ENCODE measurements around the gene CEP83.

CEP83 gene

DNA sequence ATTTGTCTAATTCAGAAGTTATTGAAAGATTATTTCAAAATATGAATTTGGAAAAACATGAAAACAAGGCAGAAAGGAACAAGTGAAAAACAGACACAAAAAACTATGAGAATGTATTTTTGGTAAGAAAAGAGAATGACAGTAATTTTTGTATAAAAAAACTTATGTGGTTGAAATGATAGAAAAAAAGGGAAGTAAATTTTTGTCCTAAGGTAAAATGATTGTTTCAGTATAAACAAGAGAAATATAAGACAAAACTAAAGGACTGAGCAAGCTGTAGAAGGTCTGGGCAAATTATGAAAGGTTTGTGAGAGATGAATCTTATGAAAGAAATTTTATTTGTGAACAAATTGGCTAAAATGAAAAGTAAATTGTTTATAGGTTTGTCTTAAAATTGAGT is 44.6 kb downstream of the CEP83 start:
- Histone ChIP-seq H3K79me1 (ENCODE audit: low read depth, low read length) (no peaks in the 10 kb centered on the region), H2BK12ac (ENCODE audit: low read length) (no peak overlapping the region), H3K23ac (ENCODE audit: low read depth, low read length, poor library complexity) (no peak overlapping the region), H3K9me3 (replicated peaks in 1 of 2; ENCODE audit: control insufficient read depth in 2 of 2, insufficient read depth in 1 of 2, low read depth in 1 of 2, low read length in 2 of 2) (peaks cover 0 to 3% of the 10 kb centered on the region in 2 donors), H2BK5ac (ENCODE audit: low read length) (no peak overlapping the region), H3K9ac (ENCODE audit: low read depth, low read length, poor library complexity) (no peak overlapping the region), H3K4me3 (ENCODE audit: low read length in 2 of 2) (no peak overlapping the region), H3K4me1 (ENCODE audit: control insufficient read depth in 2 of 2, insufficient read depth in 1 of 2, low read depth in 1 of 2, low read length in 2 of 2) (peaks cover 0 to 5% of the 10 kb centered on the region in 2 donors), H3K36me3 (replicated peaks in 1 of 2; ENCODE audit: control insufficient read depth in 2 of 2, insufficient read depth in 2 of 2, low read length in 2 of 2) (peaks cover 0 to 7% of the 10 kb centered on the region in 2 donors), H3K4me2 (ENCODE audit: insufficient read depth, low read length, poor library complexity, severe bottlenecking) (no peak overlapping the region), H2AK5ac (ENCODE audit: low read depth, low read length) (no peak overlapping the region), H3K27ac (replicated peaks; ENCODE audit: low read length) (no peak overlapping the region), H3K14ac (ENCODE audit: low read length) (no peak overlapping the region), H2BK120ac (ENCODE audit: low read depth, low read length) (no peak overlapping the region), H3K27me3 (ENCODE audit: control insufficient read depth in 3 of 3, insufficient read depth in 3 of 3, low read depth in 1 of 3, low read length in 3 of 3) (no peaks in the 10 kb centered on the region), H3K4ac (ENCODE audit: low read length) (no peak overlapping the region), H4K8ac (ENCODE audit: low read depth, low read length) (no peak overlapping the region), H2AFZ (ENCODE audit: low read length) (no peak overlapping the region), H4K91ac (ENCODE audit: low read depth, low read length, poor library complexity) (no peak overlapping the region), H2BK15ac (ENCODE audit: low read length) (no peak overlapping the region), H3K18ac (ENCODE audit: low read length) (no peak overlapping the region)
- DNase-seq (ENCODE audit: low spot score), result no peak

DNA sequence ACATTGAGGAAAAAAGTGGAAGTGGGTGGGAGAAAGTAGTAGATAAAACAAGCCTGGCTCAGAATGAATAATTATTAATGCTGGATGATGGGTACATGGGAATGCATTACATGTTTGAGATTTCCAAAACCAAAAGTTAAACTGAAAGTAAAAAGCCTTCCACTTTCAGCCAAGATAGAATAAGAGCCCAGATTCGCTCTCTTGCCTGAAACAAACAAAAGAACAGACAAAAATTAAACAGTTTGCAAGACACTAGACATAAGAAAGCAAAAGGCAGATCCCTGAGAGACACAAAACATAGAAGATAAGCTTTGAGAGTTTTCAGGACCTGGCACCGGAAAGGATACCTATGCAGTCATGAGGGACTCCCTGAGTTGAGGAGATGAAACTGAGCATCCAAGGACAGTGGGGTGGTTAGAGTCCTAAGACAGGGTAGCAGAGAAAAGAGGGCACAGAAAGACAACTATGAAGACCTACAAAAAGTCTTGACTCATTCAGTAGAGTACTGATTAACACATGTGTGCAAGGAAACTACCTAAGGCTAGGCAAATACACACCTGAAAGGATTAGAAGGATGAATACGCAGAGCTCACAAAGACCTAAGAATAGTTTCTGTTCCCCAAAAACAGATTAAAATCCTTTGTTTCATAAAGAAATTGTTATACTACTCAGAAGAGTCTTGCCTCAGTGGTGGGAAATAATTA is 54.1 kb downstream of the CEP83 start:
- no peak overlapping the region for H2BK12ac ChIP-seq (ENCODE audit: low read length)
- no peak overlapping the region for H2BK5ac ChIP-seq (ENCODE audit: low read length)
- no peak overlapping the region for H2BK120ac ChIP-seq (ENCODE audit: low read depth, low read length)
- H3K36me3 ChIP-seq (replicated peaks in 1 of 2; ENCODE audit: control insufficient read depth in 2 of 2, insufficient read depth in 2 of 2, low read length in 2 of 2), result peaks cover 2 to 19% of the 10 kb centered on the region in 2 donors
- H3K27me3 ChIP-seq (ENCODE audit: control insufficient read depth in 3 of 3, insufficient read depth in 3 of 3, low read depth in 1 of 3, low read length in 3 of 3), result no peaks in the 10 kb centered on the region
- H3K9ac ChIP-seq (ENCODE audit: low read depth, low read length, poor library complexity), result no peak overlapping the region
- no peak overlapping the region for H3K4me3 ChIP-seq (ENCODE audit: low read length in 2 of 2)
- H2AK5ac ChIP-seq (ENCODE audit: low read depth, low read length), result no peak overlapping the region
- no peak overlapping the region for H2BK15ac ChIP-seq (ENCODE audit: low read length)
- H3K79me1 ChIP-seq (ENCODE audit: low read depth, low read length), result no peaks in the 10 kb centered on the region
- H3K4me2 ChIP-seq (ENCODE audit: insufficient read depth, low read length, poor library complexity, severe bottlenecking), result no peak overlapping the region
- no peaks in the 10 kb centered on the region for H3K9me3 ChIP-seq (replicated peaks in 1 of 2; ENCODE audit: control insufficient read depth in 2 of 2, insufficient read depth in 1 of 2, low read depth in 1 of 2, low read length in 2 of 2)
- DNase-seq (ENCODE audit: low spot score), result no peak
- no peak overlapping the region for H3K27ac ChIP-seq (replicated peaks; ENCODE audit: low read length)
- H4K8ac ChIP-seq (ENCODE audit: low read depth, low read length), result no peak overlapping the region
- no peak overlapping the region for H3K4ac ChIP-seq (ENCODE audit: low read length)
- H3K4me1 ChIP-seq (ENCODE audit: control insufficient read depth in 2 of 2, insufficient read depth in 1 of 2, low read depth in 1 of 2, low read length in 2 of 2), result no peaks in the 10 kb centered on the region
- no CpG with 5 or more reads among the region's 3 CpGs for WGBS, 2 donors (ENCODE audit: extremely low coverage in 2 of 2, insufficient read length in 2 of 2, insufficient replicate concordance in 1 of 2)
- H3K23ac ChIP-seq (ENCODE audit: low read depth, low read length, poor library complexity), result no peak overlapping the region
- H4K91ac ChIP-seq (ENCODE audit: low read depth, low read length, poor library complexity), result no peak overlapping the region
- H3K18ac ChIP-seq (ENCODE audit: low read length), result no peak overlapping the region
- H2AFZ ChIP-seq (ENCODE audit: low read length), result no peak overlapping the region
- H3K14ac ChIP-seq (ENCODE audit: low read length), result no peak overlapping the region

DNA sequence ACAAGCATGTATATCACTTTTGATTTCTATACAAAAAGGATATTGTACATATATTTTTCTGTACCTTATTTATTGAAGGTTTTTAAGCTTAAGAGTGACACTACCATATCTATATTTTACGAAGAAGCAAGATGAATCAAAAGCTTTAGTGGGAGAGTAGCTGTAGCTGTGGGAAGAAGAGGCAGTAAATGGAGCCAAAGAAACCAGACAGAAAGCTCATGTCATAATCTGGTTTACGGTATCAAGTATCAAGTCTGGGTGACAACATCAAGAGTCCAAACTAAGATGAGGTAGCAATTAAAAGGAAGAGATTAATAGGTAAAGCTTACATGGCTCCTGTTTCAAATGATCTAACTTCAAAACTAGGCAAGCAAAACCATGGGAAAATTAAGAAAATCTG is 54.8 kb downstream of the CEP83 start:
- DNase-seq (ENCODE audit: low spot score), result no peak
- Histone ChIP-seq H3K14ac (ENCODE audit: low read length) (no peak overlapping the region), H3K4me2 (ENCODE audit: insufficient read depth, low read length, poor library complexity, severe bottlenecking) (no peak overlapping the region), H3K36me3 (replicated peaks in 1 of 2; ENCODE audit: control insufficient read depth in 2 of 2, insufficient read depth in 2 of 2, low read length in 2 of 2) (peaks cover 5 to 18% of the 10 kb centered on the region in 2 donors), H2AK5ac (ENCODE audit: low read depth, low read length) (no peak overlapping the region), H4K8ac (ENCODE audit: low read depth, low read length) (no peak overlapping the region), H3K79me1 (ENCODE audit: low read depth, low read length) (no peaks in the 10 kb centered on the region), H2BK5ac (ENCODE audit: low read length) (no peak overlapping the region), H3K9me3 (replicated peaks in 1 of 2; ENCODE audit: control insufficient read depth in 2 of 2, insufficient read depth in 1 of 2, low read depth in 1 of 2, low read length in 2 of 2) (peaks cover 0 to 4% of the 10 kb centered on the region in 2 donors), H2BK15ac (ENCODE audit: low read length) (no peak overlapping the region), H3K18ac (ENCODE audit: low read length) (no peak overlapping the region), H3K4ac (ENCODE audit: low read length) (no peak overlapping the region), H2BK12ac (ENCODE audit: low read length) (no peak overlapping the region), H4K91ac (ENCODE audit: low read depth, low read length, poor library complexity) (no peak overlapping the region), H3K4me1 (ENCODE audit: control insufficient read depth in 2 of 2, insufficient read depth in 1 of 2, low read depth in 1 of 2, low read length in 2 of 2) (no peaks in the 10 kb centered on the region), H3K9ac (ENCODE audit: low read depth, low read length, poor library complexity) (no peak overlapping the region), H2BK120ac (ENCODE audit: low read depth, low read length) (no peak overlapping the region), H3K23ac (ENCODE audit: low read depth, low read length, poor library complexity) (no peak overlapping the region), H3K27me3 (ENCODE audit: control insufficient read depth in 3 of 3, insufficient read depth in 3 of 3, low read depth in 1 of 3, low read length in 3 of 3) (no peaks in the 10 kb centered on the region), H3K27ac (replicated peaks; ENCODE audit: low read length) (no peak overlapping the region), H2AFZ (ENCODE audit: low read length) (no peak overlapping the region), H3K4me3 (ENCODE audit: low read length in 2 of 2) (no peak overlapping the region)
- WGBS, 2 donors (ENCODE audit: extremely low coverage in 2 of 2, insufficient read length in 2 of 2, insufficient replicate concordance in 1 of 2), result no CpG with 5 or more reads among the region's 2 CpGs

DNA sequence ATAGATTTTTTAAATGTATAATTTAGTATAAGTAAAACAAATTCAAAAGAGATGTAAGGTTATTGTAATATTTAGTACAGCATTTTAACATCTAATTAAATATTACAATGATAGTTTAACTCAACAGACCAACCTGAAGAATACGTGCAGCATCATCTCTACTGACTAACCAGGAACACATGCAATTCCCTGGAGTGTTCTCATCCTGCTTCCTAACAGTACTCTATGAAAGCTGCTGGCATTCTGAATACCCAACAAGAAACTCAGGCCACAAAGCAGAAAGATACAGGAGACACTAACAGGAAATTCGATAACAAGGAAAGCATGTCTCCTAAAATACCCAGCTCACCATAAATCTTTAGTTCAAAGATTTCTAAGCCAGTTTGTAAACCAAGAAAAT is 58.3 kb downstream of the CEP83 start:
- no peaks in the 10 kb centered on the region for H3K27me3 ChIP-seq (ENCODE audit: control insufficient read depth in 3 of 3, insufficient read depth in 3 of 3, low read depth in 1 of 3, low read length in 3 of 3)
- no peak overlapping the region for H3K4me2 ChIP-seq (ENCODE audit: insufficient read depth, low read length, poor library complexity, severe bottlenecking)
- H2BK15ac ChIP-seq (ENCODE audit: low read length), result no peak overlapping the region
- no CpG with 5 or more reads among the region's 2 CpGs for WGBS, 2 donors (ENCODE audit: extremely low coverage in 2 of 2, insufficient read length in 2 of 2, insufficient replicate concordance in 1 of 2)
- H3K79me1 ChIP-seq (ENCODE audit: low read depth, low read length), result no peaks in the 10 kb centered on the region
- H2AFZ ChIP-seq (ENCODE audit: low read length), result no peak overlapping the region
- DNase-seq (ENCODE audit: low spot score), result no peak
- no peak overlapping the region for H3K18ac ChIP-seq (ENCODE audit: low read length)
- peaks cover 6 to 29% of the 10 kb centered on the region in 2 donors for H3K36me3 ChIP-seq (replicated peaks in 1 of 2; ENCODE audit: control insufficient read depth in 2 of 2, insufficient read depth in 2 of 2, low read length in 2 of 2)
- H3K27ac ChIP-seq (replicated peaks; ENCODE audit: low read length), result no peak overlapping the region
- H3K14ac ChIP-seq (ENCODE audit: low read length), result no peak overlapping the region
- no peak overlapping the region for H4K91ac ChIP-seq (ENCODE audit: low read depth, low read length, poor library complexity)
- H3K4me1 ChIP-seq (ENCODE audit: control insufficient read depth in 2 of 2, insufficient read depth in 1 of 2, low read depth in 1 of 2, low read length in 2 of 2), result no peaks in the 10 kb centered on the region
- no peak overlapping the region for H3K4me3 ChIP-seq (ENCODE audit: low read length in 2 of 2)
- no peak overlapping the region for H4K8ac ChIP-seq (ENCODE audit: low read depth, low read length)
- H2BK12ac ChIP-seq (ENCODE audit: low read length), result no peak overlapping the region
- no peak overlapping the region for H2BK120ac ChIP-seq (ENCODE audit: low read depth, low read length)
- H3K9me3 ChIP-seq (replicated peaks in 1 of 2; ENCODE audit: control insufficient read depth in 2 of 2, insufficient read depth in 1 of 2, low read depth in 1 of 2, low read length in 2 of 2), result peaks cover 3 to 10% of the 10 kb centered on the region in 2 donors
- H3K23ac ChIP-seq (ENCODE audit: low read depth, low read length, poor library complexity), result no peak overlapping the region
- H2AK5ac ChIP-seq (ENCODE audit: low read depth, low read length), result no peak overlapping the region
- H2BK5ac ChIP-seq (ENCODE audit: low read length), result no peak overlapping the region
- H3K4ac ChIP-seq (ENCODE audit: low read length), result no peak overlapping the region
- H3K9ac ChIP-seq (ENCODE audit: low read depth, low read length, poor library complexity), result no peak overlapping the region
